GM21360 (cell line): ENCODE measurements around the gene SFXN3.
"Not testable (repeated sequence)": the region's sequence is repeated elsewhere in the genome, so short reads cannot be mapped to it uniquely, and the experiment has no call there.

Experiments used
- ATAC-seq: cut with Tn5 transposase; IDR thresholded peaks from one replicate; pipeline ENCODE4 v1.9.1; 2021; ENCODE audit warnings: mild to moderate bottlenecking, moderate library complexity; ENCODE audit not compliant: unreplicated experiment

SFXN3 gene

DNA sequence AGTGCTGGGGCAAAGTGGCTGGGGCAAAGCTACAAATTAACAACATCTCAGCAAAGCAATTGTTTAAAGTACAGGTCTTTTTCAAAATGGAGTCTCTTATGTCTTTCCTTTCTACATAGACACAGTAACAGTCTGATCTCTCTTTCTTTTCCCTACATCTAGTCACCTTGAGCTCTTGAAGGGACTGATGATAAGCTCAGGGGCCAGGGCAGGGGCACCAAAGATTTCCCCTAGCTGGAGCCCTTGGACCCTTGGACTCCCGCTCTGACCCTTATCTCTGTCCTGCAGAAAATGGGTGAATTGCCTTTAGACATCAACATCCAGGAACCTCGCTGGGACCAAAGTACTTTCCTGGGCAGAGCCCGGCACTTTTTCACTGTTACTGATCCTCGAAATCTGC, 3.4 kb downstream of the SFXN3 start:
- ATAC-seq, result not testable (repeated sequence)

DNA sequence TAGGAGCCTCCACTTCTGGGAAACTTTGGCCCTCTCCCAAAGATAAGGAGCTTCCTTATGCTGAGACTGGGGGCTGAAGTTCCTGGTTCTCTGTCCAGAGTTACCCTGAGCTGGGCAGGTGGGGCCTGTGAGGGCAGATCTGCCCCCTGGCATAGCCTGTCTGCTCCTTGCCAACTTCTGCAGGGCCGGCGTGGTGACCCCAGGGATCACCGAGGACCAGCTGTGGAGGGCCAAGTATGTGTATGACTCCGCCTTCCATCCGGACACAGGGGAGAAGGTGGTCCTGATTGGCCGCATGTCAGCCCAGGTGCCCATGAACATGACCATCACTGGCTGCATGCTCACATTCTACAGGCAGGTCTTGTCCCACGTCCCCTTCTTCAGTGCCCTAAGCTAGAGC, 4.3 kb downstream of the SFXN3 start:
- ATAC-seq, result no peak

DNA sequence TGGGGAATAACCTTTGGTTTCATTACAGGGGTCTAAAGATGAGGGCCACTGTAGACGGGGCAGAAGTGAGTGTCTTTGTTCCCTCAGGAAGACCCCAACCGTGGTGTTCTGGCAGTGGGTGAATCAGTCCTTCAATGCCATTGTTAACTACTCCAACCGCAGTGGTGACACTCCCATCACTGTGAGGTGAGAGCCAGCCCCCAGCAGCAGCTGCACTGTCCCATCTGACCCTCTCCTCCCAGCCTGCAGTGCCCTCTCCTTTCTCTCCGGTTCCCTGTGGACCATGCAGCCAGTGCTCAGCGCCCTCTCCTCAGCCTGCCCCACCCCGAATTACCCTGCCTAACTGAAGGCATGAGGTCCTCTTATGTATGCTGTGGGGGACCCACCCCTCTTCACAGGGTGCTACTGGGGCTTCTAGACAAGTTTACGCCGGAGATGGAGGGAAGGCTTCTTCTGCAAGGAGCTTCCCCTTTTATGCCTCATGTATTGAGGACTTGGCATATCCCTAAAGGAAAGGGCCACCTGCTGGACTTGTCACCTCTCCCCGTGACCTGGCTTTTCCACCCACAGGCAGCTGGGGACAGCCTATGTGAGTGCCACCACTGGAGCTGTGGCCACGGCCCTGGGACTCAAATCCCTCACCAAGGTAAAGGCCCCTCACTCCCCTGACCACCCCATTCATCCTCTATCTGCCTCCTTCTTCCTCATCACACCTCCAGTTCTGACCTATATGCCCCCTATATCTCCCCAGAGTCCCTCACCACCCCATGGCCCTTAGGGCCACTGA, 5.1 kb downstream of the SFXN3 start:
- no peak for ATAC-seq

DNA sequence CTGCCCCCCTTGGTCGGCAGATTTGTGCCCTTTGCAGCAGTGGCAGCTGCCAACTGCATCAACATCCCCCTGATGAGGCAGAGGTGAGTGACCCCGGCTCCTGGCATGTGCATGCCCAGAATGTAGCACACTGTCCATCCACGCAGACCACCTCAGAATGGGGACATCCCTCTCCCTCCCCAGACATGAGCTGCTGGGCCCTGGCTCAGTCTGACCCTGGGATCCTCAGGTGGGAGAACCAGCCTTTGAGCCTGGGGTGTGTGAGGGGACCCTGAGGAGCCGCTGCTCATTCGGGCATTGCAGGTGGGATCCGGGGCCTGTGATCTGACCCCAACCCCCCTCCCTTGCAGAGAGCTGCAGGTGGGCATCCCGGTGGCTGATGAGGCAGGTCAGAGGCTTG, 5.7 kb downstream of the SFXN3 start:
- ATAC-seq, result no peak

DNA sequence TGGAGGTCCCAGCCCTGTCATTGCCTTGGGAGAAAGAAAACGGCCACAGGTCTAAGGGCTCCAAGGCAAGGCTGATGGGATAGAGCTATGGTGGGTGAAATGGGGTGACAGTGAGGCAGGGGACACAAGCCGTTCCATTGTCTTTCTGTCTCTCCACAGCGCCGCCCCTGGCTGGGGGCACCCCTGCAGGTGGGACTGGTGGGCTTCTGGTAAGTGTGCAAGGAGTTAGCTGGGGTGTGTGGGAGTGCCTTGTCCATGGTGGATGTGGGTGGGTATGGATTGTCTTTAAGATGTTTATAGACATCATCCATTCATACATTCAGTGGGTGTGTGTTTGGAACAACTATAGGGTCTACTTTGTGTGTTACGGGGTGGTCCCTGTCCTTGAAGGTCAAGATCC, 7.5 kb downstream of the SFXN3 start:
- no peak for ATAC-seq

DNA sequence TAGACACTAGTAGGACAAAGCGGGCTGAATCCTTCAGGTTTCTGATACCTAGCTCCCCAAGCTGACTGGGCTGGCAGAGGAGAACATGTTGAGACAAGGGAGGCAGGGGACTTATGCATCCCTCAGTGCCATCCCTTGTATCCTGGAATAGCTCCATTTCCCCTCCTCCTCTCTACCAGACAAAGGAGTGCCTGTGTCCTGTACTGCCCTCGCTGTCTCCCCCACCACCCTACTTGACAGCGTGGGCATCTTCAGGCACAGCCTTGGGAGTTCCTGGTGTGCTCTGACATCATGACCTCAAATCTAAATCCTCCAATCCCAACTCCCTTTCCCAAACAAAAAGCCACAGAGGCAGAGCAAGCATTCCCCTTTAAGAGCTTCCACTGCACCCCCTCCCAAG, 9.0 kb downstream of the SFXN3 start:
- no peak for ATAC-seq

DNA sequence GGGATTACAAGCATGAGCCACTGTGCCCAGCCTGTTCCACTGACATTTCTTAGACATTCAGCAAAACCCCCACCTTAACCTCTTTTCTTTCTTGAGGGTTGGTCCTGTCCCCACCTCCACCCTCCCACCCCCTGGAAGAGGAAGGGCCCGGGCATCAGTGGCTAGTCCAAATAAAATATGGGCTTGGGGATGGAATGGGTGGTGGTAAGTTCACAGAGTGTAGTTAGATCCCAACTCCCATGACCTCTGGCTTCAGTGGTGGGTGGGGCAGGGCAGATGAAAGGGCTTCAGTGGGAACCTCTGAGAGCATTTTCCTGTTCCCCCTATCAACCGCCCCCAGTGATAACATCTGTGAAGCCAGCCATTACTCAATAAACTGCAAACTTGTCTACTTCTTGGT, 9.8 kb downstream of the SFXN3 start:
- ATAC-seq, result no peak

DNA sequence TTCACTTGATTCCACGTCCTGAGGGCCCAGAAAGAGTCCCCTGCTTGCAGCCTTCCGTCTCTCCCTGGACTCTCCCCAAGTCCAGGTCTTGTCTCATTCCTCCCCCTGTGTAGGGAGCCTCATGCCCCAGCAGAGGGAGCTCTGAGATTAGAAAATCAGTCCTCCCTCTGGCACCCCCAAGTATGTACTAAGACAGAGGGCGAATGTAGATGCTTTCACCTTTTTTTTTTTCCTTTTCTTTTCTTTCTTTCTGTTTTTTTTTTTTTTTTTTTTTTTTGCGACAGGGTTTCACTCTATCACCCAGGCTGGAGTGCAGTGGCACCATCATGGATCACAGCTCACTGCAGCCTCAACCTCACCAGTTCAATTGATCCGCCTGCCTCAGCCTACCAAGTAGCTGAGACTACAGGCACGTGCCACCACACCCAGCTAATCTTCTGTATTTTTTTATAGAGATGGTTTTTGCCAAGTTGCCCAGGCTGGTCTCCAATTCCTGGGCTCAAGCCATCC, 10.3 kb downstream of the SFXN3 start:
- peak; percentile 49 for ATAC-seq

DNA sequence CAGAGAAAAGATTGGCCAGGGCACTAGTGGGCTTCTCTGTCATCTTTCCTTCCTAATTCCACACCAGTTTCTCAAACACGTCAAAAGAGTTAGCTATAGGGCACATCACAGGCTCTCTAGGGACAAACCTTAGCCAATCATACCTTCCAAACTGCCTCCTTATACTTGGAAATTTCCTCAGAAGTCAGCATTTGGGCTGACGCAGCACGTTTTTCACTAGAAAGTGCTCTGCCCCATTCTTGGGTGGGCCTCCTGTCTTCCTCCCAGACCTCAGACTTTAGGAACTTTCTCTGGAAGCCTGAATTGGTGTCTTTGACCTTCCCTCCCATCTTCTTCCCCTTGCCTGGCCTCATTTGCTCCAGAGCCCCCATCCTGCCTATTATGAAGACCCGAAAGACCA, 11.1 kb downstream of the SFXN3 start:
- no peak for ATAC-seq

DNA sequence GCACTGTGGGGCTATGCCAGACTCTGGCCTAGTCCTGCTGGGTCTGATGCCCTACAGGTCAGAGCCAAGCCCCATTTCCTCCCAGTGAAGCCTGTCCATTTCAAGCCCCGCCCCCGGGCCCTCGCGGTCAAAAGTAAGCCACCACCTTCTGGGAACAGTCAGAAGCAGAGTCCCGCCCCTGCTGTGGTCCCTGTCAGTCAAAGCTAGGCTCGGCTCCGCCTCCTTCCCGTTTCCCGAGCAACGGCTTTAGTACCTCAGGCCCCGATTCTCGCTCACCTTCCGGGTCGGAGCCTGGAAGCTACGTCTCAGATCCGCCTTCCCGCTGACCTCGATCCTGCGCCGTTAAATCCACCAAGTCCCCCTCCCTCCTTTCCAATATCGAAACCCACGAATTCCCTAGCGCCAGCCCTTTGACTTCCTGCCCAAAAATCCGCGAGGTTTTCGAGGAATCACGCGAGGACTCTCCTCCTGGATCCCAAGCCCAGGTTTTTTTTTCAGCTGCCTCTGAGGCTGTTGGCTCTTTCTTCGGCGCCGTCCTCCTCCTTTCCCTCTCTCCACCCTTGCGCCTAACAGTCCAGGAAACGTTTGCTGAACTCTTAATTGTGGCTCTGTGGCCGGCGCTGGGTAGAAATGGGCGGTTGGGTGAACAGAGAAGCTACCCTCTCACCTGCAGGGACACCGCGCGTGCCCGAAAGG, 11.8 kb downstream of the SFXN3 start:
- peak; percentile 88 for ATAC-seq

DNA sequence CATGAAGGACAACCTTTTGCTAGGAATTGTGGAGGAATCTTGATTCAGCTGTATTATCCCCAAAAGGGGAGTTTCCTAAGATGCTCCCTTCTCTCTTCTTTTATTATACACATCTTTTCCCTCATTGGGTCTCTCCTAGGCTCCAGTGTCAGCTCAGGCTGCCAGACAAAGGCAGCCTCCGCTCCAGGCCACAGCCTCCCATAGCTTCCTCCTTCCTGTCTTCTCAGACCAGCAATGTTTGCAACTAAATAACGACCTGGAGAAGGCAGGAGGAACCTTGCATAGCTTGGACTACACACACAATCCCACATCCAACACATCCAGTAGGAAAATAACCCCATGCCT, 12.3 kb downstream of the SFXN3 start:
- ATAC-seq, result no peak

DNA sequence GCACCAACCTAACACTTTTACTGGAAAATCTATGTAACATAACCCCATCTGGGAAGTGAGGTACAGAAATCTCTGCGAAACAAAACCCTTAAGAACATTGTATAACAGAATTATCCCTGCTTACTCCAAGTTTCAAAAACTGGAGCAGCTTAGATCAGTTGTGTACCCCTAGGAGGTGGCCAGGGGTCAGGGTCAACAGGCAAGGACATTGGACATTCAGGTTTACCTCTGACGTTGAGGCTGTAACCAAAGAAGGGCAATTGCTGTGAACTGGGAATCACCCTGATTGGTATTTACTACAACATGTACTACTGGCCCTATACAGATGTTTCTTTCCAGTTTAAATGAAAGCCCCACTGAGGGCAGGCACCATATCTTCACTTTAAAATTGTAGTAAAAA, 13.1 kb downstream of the SFXN3 start:
- ATAC-seq, result no peak

DNA sequence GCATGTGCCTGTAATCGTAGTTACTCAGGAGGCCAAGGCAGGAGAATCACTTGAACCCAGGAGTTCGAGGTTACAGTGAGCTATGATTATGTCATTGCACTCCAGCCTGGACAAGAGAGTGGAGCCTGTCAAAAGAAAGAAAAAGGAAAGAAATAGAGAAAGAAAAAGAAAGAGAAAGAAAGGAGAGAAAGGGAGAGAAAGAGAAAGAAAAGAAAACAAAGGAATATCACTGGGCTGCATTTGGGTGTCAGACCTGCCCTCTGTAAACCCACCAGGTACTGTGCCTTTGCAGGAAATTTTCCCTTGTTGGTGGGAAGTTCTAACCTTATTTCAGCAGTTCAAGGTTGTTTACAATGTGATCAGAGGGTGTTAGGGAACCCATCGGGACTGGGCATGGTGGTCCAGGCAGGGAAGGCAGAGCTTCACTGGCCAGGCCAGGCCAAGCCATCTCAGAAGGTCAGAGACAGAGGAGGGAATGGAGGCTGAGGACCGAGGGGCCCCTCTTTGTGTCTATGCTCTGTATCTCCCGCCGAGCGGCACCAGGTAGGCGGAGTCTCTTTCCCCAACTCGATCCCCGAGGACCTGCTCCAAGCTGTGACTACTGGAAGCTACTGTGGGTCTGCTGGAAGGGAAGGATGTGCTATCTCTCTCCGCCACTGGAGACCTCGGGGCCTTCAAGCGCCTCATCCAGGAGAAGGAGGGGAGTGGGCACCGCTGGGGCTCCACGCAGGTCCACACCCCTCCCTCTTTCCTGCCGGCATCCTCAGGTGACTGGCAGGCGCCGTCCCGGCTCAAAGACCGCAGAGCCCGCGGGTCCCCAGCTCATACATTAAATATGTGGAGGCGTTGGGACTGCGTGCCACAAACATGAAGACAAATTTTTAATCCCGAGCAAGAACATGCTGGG, 15.6 kb downstream of the SFXN3 start:
- no peak for ATAC-seq

DNA sequence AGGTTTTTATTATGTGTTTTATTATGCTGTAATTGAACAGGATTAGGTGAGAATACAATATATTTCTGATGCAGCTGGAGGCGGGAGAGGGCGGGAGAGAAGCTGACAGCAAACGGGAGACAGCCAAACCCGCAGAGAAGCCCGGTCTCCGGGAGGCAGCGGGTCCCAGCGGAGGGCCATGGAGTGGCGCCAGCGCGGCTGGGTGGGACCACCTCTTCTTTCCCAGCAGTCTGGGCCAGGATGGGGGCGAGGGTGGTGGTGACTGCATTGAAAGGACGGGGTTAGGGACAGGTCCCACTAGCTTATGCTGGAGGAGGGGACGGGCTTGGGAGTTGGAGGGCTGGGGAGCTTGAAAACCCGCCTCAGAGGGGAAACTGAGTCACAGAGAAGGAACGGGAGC, 16.2 kb downstream of the SFXN3 start:
- no peak for ATAC-seq

DNA sequence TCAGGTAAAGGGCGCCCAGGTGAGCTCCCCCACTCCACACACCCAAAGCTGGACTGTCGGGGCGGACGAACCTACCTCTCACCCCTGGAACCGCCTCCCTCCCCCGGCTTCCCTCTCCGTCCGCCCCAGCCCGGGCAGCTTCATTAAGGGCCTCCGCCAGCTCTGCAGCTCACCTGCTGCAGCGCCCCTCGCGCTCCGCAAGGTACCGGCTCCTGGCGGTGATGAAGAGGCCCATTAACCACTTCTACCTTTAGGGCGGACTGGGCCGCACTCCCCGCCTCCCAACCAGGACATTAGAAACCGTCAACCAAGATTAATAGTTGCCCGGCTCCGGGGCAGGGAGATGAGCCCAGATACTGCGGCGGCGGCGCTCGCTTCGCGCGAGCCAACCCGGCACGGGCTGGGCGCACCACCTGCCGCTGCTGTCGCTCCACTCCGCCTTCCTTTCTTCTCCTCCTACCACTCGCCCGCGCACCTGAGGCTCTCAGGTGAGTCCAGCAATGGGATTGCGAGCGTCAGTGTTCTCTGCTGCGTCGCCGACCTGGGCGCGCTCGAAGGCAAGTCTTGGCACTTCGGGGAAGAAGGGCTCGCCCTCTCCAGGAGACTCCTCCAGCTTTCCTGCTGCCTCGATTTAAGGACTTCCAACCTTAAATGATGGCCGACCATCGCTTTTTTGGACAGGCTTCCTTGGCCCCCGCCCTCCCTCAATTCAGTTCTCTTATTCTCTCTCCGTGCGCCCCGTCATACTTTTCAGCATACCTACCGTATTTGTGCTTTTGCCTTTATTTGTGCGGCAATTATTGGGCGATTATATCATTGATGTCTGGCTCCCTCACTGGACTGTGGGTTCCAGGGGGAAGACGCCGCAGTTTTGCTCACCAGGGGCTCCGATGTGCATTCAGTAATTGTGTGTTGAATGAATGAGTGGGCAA, 17.2 kb downstream of the SFXN3 start:
- ATAC-seq, result no peak

DNA sequence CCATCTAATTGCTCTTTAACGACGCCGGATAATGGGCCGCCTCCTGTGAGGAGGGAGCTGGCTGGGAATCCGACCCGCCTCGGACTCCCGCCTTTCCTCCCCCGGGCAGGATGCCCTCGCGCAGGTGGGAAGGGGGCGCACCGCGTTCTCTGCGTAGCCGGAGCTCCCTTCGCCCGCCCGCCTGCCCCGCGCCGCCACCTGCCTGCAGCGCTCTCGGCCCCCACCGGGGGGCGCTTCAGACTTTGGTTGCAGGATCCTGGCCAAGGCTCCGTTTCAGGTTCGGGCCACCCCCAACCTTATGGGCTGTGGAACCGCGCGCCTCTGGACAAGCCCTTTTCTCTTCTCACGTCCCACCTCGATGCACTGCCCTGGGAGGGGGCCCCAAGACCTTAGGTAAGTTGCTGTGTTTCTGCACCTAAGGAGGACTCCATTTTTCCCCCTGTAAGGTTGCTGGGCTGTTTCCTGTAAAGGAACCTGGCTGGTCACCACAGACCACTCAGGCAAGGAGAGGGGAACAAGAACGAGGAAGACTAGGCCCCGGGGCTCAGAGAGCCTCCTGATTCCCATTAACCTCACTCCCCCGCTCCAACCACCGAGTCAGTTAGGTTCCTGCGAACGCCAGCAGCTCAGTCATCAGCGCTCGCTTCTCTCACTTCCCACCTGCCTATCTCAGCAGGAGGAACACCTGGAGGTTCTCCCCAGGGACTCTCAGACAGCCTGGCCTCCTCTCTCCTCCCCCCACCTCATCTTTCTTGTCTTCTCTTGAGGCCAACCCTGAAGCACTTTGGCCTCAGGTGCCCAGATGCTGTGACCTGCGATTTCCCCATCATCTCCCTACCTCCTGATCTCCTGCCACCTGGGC, 19.4 kb downstream of the SFXN3 start:
- ATAC-seq, result no peak

DNA sequence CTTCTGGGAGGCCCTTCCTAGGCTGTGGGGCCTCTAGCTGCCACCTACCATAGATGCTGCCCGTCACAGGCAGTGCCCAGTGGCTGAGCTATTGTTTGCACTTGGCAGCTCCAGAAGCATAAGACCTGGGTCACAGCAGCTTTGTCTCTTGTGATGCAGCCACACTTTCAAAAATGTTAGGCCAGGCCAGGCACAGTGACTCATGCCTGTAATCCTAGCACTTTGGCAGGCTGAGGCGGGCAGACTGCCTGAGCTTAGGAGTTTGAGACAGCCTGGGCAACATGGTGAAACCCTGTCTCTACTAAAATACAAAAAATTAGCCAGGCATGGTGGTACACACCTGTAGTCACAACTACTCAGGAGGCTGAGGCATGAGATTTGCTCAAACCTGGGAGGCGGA, 21.3 kb downstream of the SFXN3 start:
- no peak for ATAC-seq

DNA sequence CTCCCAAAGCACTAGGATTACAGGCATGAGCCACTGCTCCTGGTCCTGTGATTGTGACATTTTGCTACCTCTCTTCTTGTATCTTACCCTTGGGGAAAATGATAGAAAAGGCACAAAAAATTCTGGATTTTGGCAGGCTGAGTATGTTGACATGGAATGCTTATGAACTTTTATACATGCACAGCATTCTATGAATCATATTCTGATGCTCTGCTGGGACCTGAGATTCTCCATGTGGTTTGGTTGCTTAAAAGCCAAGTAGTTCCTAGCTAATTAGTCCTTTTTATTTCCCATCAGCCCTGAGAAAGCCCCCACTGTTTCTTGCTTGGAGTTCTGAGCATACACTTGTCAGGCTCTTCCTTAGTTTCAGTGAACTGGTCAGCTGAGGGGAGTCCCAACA, 22.5 kb downstream of the SFXN3 start:
- ATAC-seq, result no peak

DNA sequence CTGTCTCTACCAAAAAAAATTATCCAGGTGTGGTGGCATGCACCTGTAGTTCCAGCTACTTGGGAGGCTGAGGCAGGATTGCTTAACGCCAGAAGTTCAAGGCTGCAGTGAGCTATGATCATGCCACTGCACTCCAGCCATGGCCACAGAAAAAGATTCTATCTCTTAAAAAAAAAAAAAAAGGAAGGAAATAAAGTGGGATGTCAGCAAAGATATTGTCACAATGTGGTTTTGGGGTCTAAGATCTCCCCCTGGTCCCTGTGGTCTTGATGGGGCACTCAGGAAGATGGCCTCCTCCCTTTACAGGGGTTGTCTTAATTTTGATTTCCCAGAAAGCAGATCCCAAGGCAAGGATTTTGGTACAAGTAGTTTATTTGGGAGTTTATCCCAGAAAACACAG, 23.3 kb downstream of the SFXN3 start:
- ATAC-seq, result no peak

DNA sequence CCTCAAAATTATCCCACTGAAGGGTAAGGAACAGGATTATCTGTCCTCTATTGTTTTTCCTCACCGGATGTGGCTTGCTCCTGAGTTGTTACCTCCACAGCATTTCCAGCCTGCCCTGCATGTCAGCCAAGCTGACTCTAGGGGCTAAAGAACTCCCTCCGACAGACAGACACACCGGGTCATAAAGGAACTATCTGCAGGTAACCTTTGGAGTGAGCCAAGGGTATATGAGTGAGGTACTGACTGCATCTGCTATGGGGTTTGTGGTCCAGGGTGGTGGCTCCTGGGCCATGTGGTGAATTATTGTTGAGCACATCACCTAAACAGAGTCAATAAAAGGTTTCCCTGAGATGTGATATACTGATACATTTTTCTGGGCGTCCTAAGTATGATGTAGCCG, 23.8 kb downstream of the SFXN3 start:
- no peak for ATAC-seq
